Hepatocyte (in vitro differentiated cells): ENCODE data around the gene FBXO11.

Experiments
- EZH2 ChIP-seq: fragments of 200-600 bp; sonication (generic); IDR thresholded peaks from 2 replicates; pipeline ENCODE4 v1.6.1; 2016; ENCODE audit warnings: antibody characterized with exemption, mild to moderate bottlenecking, borderline replicate concordance
- TF ChIP-seq, protein P1 (sequence below): fragments of 200-600 bp; sonication (generic); IDR thresholded peaks from 2 replicates; pipeline ENCODE4 v1.5.1; 2016; ENCODE audit warnings: antibody characterized with exemption, mild to moderate bottlenecking; ENCODE audit not compliant: poor library complexity

DNA sequence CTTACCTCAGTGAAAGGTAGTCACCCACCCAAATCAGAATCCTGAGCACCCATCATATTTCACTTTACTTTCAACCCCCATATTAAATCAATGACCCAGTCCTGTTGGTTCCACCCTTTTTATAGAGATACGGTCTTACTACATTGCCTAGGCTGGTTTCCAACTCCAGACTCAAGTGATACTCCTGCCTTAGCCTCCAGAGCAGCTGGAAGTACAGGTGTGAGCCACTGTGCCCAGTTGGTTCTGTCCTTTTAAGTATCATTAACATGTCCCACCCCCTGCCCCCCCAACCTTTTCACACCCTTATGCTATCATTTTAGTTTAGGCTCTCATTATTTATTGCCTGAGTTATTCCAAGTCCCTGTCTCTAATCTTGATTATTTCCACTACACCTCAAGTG, 94.6 kb downstream of the FBXO11 start:
- TF ChIP-seq, protein P1, sequence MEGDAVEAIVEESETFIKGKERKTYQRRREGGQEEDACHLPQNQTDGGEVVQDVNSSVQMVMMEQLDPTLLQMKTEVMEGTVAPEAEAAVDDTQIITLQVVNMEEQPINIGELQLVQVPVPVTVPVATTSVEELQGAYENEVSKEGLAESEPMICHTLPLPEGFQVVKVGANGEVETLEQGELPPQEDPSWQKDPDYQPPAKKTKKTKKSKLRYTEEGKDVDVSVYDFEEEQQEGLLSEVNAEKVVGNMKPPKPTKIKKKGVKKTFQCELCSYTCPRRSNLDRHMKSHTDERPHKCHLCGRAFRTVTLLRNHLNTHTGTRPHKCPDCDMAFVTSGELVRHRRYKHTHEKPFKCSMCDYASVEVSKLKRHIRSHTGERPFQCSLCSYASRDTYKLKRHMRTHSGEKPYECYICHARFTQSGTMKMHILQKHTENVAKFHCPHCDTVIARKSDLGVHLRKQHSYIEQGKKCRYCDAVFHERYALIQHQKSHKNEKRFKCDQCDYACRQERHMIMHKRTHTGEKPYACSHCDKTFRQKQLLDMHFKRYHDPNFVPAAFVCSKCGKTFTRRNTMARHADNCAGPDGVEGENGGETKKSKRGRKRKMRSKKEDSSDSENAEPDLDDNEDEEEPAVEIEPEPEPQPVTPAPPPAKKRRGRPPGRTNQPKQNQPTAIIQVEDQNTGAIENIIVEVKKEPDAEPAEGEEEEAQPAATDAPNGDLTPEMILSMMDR = no peak
- no peak for TF ChIP-seq EZH2
